Caco-2 (cell line): ENCODE data around the gene ELMO3. TPM values are rescaled to one million over a fixed set of nuclear protein-coding genes. Genes with fewer than 3 reads are reported as not detected.

ENCODE experiments used
- BruUV-seq: library from RNA; stranded (reverse); fragments of 400-500 nt; replicated peaks from 2 replicates; lab custom pipeline; 2021; lab: Mats Ljungman, UMichigan
- CTCF ChIA-PET: fragments of 300-600 bp; sonication (Branson Sonifier 250); formaldehyde crosslinking; loops from one replicate; lab custom pipeline; 2022; ENCODE audit warnings: antibody characterized with exemption; lab: Charles Lee
- POLR2A ChIA-PET: fragments of 300-600 bp; sonication (Branson Sonifier 250); formaldehyde crosslinking; loops from one replicate; lab custom pipeline; 2022; ENCODE audit warnings: antibody characterized with exemption; lab: Charles Lee
- DNase-seq, 2 experiments: peaks; one replicate each; pipeline versions ENCODE4 v3.0.0 to v3.0.0-alpha.2; 2020 to 2022
- H3K27me3 ChIP-seq: replicated peaks from 2 replicates; pipeline ENCODE4 v1.6.0; 2011; ENCODE audit warnings: low read length; ENCODE audit not compliant: control insufficient read depth, insufficient read depth
- H3K36me3 ChIP-seq: 2 replicates; pipeline ENCODE4 v1.5.1; 2011; ENCODE audit warnings: low read length; ENCODE audit not compliant: control insufficient read depth, insufficient read depth
- H3K4me1 ChIP-seq: fragments of 250-450 bp; sonication (Bioruptor Pico); 2 replicates; pipeline ENCODE4 v1.5.1; 2020; ENCODE audit warnings: mild to moderate bottlenecking
- H3K4me3 ChIP-seq: 2 replicates; pipeline ENCODE4 v1.5.1; 2011; ENCODE audit warnings: low read depth, mild to moderate bottlenecking, control low read depth, low read length
- H3K9me3 ChIP-seq: fragments of 250-450 bp; sonication (Bioruptor Pico); 2 replicates; pipeline ENCODE4 v1.5.1; 2020; ENCODE audit warnings: mild to moderate bottlenecking, moderate library complexity
- H3K27ac Mint-ChIP-seq: one replicate; pipeline ENCODE4 v1.8.0; 2022; ENCODE audit warnings: mixed read lengths; ENCODE audit not compliant: unreplicated experiment
- H3K27me3 Mint-ChIP-seq: one replicate; pipeline ENCODE4 v1.8.0; 2022; ENCODE audit warnings: mixed read lengths; ENCODE audit not compliant: insufficient read depth, unreplicated experiment
- H3K36me3 Mint-ChIP-seq: one replicate; pipeline ENCODE4 v1.8.0; 2022; ENCODE audit warnings: mild to moderate bottlenecking, mixed read lengths; ENCODE audit not compliant: insufficient read depth, unreplicated experiment
- H3K4me1 Mint-ChIP-seq: one replicate; pipeline ENCODE4 v1.8.0; 2022; ENCODE audit warnings: low read depth, mixed read lengths; ENCODE audit not compliant: unreplicated experiment
- H3K4me3 Mint-ChIP-seq: one replicate; pipeline ENCODE4 v1.8.0; 2022; ENCODE audit warnings: mild to moderate bottlenecking, moderate library complexity, mixed read lengths; ENCODE audit not compliant: unreplicated experiment
- H3K9me3 Mint-ChIP-seq: one replicate; pipeline ENCODE4 v1.8.0; 2022; ENCODE audit warnings: mixed read lengths; ENCODE audit not compliant: unreplicated experiment
- intact Hi-C: fragments of 100-400 bp; cut with micrococcal nuclease; formaldehyde crosslinking; loops from one replicate; pipeline ENCODE4 v1.10.0; 2022; ENCODE audit not compliant: unreplicated experiment
- total RNA-seq: library from RNA; stranded (reverse); gene quantifications from 2 replicates; pipeline ENCODE4 v1.2.3, GENCODE V29; 2022
- TF ChIP-seq, protein P1 (sequence below), 2 experiments: fragments of 200-600 bp in 1 of 2; IDR thresholded peaks; 1 replicate in 1 of 2; 2 replicates in 1 of 2; pipeline versions ENCODE4 v1.5.1 to v1.8.0; 2011 to 2022; ENCODE audit warnings: antibody characterized with exemption in 1 of 2, control low read depth in 1 of 2, inconsistent platforms in 1 of 2, low read depth in 1 of 2, low read length in 1 of 2, mild to moderate bottlenecking in 1 of 2, moderate library complexity in 1 of 2; ENCODE audit not compliant: insufficient read depth in 1 of 2, severe bottlenecking in 1 of 2, unreplicated experiment in 1 of 2

Gene ELMO3
- total RNA-seq, 1 experiment from 2014 or later = 27.8 TPM

DNA sequence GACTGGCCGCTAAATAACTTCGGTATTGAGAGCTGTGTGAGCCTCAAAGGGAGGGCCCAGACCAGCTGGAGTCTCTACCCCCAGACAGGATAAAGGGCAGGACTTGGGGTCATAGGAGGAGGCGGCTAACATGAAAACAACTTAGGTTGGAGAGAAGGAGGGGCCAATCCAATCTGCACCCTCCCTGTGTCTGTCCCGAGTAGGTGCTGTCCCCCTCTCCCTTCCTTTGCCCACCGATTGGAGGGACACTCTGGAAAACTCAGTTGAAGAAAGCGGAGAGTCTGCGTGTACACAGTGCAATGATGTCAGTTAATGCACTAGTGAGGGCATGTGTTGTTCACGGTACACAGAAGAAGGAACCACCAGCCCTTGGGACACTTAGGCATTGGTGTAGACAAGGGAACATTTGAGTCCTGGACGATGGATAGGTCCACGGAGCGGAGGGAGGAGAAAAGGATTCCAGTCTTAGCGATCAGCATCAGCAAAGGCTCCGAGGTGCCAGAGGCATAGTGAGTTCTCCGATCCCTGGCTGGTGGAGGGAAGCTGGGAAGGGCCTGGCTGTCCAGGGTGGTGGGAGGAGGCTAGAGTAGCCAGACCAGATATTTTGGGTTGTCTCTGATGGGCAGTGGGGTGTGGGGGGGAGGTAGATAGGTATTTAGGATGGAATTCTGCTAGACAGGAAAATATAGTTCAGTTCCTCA lies 27.8 kb upstream of the ELMO3 start:
- BruUV-seq = TSS peak; percentile 53
- CTCF ChIA-PET = interaction anchor here (0.9 to 3.0 kb wide), 11 partner anchors 8 to 276 kb away, joined by 3 to 43 read pairs (median 4); partner anchors contain the start of genes FBXL8 and TRADD

DNA sequence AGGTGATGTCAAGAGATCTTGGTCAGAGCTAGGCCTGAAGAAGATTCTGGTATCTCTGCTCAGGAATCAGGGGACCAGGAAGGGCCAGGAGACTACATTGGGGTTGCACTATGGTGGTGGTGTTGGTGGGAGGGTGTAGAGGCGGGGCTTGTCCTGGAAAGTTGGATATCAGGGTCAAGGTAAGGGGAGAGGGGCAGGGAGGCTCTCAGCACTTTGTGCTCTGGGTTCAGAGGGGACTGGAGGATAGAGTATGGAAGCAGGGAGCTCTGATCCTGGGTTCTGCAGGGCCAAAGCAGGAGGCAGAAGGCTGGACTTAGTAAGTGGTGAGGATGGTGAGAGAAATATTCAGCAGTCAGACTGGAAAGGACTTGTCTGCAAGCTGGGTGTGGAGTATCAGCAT lies 25.6 kb upstream of the ELMO3 start:
- TF ChIP-seq, protein P1, sequence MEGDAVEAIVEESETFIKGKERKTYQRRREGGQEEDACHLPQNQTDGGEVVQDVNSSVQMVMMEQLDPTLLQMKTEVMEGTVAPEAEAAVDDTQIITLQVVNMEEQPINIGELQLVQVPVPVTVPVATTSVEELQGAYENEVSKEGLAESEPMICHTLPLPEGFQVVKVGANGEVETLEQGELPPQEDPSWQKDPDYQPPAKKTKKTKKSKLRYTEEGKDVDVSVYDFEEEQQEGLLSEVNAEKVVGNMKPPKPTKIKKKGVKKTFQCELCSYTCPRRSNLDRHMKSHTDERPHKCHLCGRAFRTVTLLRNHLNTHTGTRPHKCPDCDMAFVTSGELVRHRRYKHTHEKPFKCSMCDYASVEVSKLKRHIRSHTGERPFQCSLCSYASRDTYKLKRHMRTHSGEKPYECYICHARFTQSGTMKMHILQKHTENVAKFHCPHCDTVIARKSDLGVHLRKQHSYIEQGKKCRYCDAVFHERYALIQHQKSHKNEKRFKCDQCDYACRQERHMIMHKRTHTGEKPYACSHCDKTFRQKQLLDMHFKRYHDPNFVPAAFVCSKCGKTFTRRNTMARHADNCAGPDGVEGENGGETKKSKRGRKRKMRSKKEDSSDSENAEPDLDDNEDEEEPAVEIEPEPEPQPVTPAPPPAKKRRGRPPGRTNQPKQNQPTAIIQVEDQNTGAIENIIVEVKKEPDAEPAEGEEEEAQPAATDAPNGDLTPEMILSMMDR (IDR thresholded peaks at IDR 0.05; ENCODE audit: insufficient read depth in 1 of 2, low read depth in 1 of 2, low read length in 1 of 2, severe bottlenecking in 1 of 2, unreplicated experiment in 1 of 2) = no peak
- Histone ChIP-seq H3K4me1 (peaks cover 38% of the 10 kb centered on the region), H3K4me3 (peak overlapping the region; percentile 41), H3K27me3 (no peaks in the 10 kb centered on the region), H3K9me3 (no peaks in the 10 kb centered on the region), H3K36me3 (no peaks in the 10 kb centered on the region)
- Mint-ChIP-seq H3K4me3 (peak overlapping the region; percentile 78), H3K9me3 (no peaks in the 10 kb centered on the region), H3K27ac (peak overlapping the region; percentile 53), H3K36me3 (peaks cover 38% of the 10 kb centered on the region), H3K27me3 (no peaks in the 10 kb centered on the region), H3K4me1 (peaks cover 40% of the 10 kb centered on the region)
- POLR2A ChIA-PET = interaction anchor here (0.8 kb wide), 1 partner anchor 13 kb away, joined by 3 read pairs; no protein-coding TSS in a partner anchor
- CTCF ChIA-PET = interaction anchor here (0.7 to 1.1 kb wide), 5 partner anchors 12 to 219 kb away, joined by 3 to 5 read pairs (median 3); no protein-coding TSS in a partner anchor
- intact Hi-C loops = no loop called here
- DNase-seq = no peak
- BruUV-seq = no TSS peak

More for the DNA sequence above, 27.8 kb upstream of the ELMO3 start:
- peak overlapping the region; percentile 49 for H3K4me3 ChIP-seq
- TF ChIP-seq, protein P1 (IDR thresholded peaks at IDR 0.05; ENCODE audit: insufficient read depth in 1 of 2, low read depth in 1 of 2, low read length in 1 of 2, severe bottlenecking in 1 of 2, unreplicated experiment in 1 of 2) = no peak
- peaks cover 33% of the 10 kb centered on the region for H3K4me1 ChIP-seq
- intact Hi-C loops = loop anchor here (1.0 kb wide), 3 partner anchors 7 to 12 kb away; partner anchors contain the start of gene MATCAP1
- Mint-ChIP-seq H3K27me3 (no peaks in the 10 kb centered on the region), H3K4me3 (peak overlapping the region; percentile 70), H3K9me3 (no peaks in the 10 kb centered on the region), H3K36me3 (peaks cover 28% of the 10 kb centered on the region), H3K27ac (peak overlapping the region; percentile 86), H3K4me1 (peaks cover 31% of the 10 kb centered on the region)
- no peak for DNase-seq
- POLR2A ChIA-PET = interaction anchor here (0.6 to 1.5 kb wide), 7 partner anchors 11 to 153 kb away, joined by 3 to 13 read pairs (median 8); partner anchors contain the start of genes FBXL8, MATCAP1, TMEM208 and TRADD
- no peaks in the 10 kb centered on the region for H3K36me3 ChIP-seq
- no peaks in the 10 kb centered on the region for H3K27me3 ChIP-seq
- H3K9me3 ChIP-seq = no peaks in the 10 kb centered on the region
